Esophagus muscularis mucosa (tissue), 4 donors: ENCODE results near the gene DIRAS1. TPM values are rescaled to one million over a fixed set of nuclear protein-coding genes. Genes with fewer than 3 reads are reported as not detected.

Experiments used
- DNase-seq: peaks from one replicate; pipeline ENCODE4 v3.0.0-alpha.2; 2017; ENCODE audit errors: extremely low spot score
- H3K27ac ChIP-seq, 4 donors: fragments of 200-600 bp; sonication (generic); replicated peaks in 1 of 4; 1 replicate in 3 of 4; 2 replicates in 1 of 4; pipeline ENCODE4 v1.5.1; 2016 to 2019; ENCODE audit warnings: mild to moderate bottlenecking in 1 of 4
- H3K27me3 ChIP-seq, 4 donors: fragments of 200-600 bp; sonication (generic); one replicate each; pipeline versions ENCODE4 v1.5.1 to v1.6.0; 2016 to 2019
- H3K36me3 ChIP-seq, 4 donors: fragments of 200-600 bp; sonication (generic); one replicate each; pipeline ENCODE4 v1.5.1; 2016 to 2019
- H3K4me1 ChIP-seq, 4 donors: fragments of 200-600 bp; sonication (generic); one replicate each; pipeline ENCODE4 v1.5.1; 2016 to 2019
- H3K4me3 ChIP-seq, 4 donors: fragments of 200-600 bp; sonication (generic); 1 replicate in 2 of 4; 2 replicates in 2 of 4; pipeline ENCODE4 v1.5.1; 2016 to 2019; ENCODE audit warnings: mild to moderate bottlenecking in 4 of 4, moderate library complexity in 1 of 4
- H3K9me3 ChIP-seq, 4 donors: fragments of 200-600 bp; sonication (generic); 1 replicate in 3 of 4; 2 replicates in 1 of 4; pipeline ENCODE4 v1.5.1; 2016 to 2019
- CTCF ChIP-seq, 3 experiments: fragments of 200-600 bp in 2 of 3; fragments of 450-650 bp in 1 of 3; sonication (generic) in 2 of 3; IDR thresholded peaks; one replicate each; pipeline ENCODE4 v1.5.1; 2017 to 2019; ENCODE audit warnings: antibody characterized with exemption in 3 of 3, mild to moderate bottlenecking in 2 of 3, moderate library complexity in 1 of 3
- EP300 ChIP-seq: sonication (generic); formaldehyde crosslinking; IDR thresholded peaks from one replicate; pipeline ENCODE4 v1.6.1; 2017; ENCODE audit warnings: antibody characterized with exemption
- POLR2A ChIP-seq: fragments of 450-650 bp; IDR thresholded peaks from one replicate; pipeline ENCODE4 v1.6.1; 2017; ENCODE audit warnings: antibody characterized with exemption, moderate library complexity, mild to moderate bottlenecking, low read depth
- POLR2AphosphoS5 ChIP-seq, 2 donors: sonication (generic); formaldehyde crosslinking; IDR thresholded peaks; one replicate each; pipeline ENCODE4 v1.6.1; 2017; ENCODE audit warnings: antibody characterized with exemption in 2 of 2
- WGBS: methylation state at CpG from one replicate; pipeline ENCODE4 v1.1.5; 2018; 5-methylcytosine and 5-hydroxymethylcytosine counted together
- intact Hi-C: fragments of 100-400 bp; cut with DNase I; formaldehyde crosslinking; loops from one replicate; pipeline ENCODE4 v1.15.1; 2023
- total RNA-seq, 4 donors: library from RNA; depleted of rRNA; stranded (reverse); fragments of >200 nt; gene quantifications; one replicate each; pipeline versions ENCODE4 v1.1.0 to v1.2.1, GENCODE V29; 2016

DIRAS1 gene
- total RNA-seq, 4 donors from 2014 or later: 7.0 to 19.2 (median 14.3) TPM

DNA sequence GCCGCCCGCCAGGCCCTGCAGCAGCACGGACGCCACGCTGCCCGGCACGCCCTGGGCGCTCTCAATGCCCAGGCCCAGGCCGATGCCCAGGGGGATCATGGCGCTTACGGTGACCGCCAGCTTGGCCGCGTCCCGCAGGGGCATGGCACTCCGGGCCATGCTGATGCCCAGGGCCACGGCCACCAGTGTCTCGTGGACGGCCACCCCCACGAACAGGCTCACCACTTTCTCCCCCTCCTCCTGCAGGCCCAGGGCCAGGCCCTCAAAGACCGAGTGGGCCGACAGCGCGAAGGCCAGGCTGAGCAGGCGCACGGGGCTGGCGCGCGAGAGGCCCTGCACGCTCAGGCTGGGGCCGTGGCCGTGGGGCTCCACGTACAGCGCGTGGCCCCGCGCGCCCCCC is 11.7 kb upstream of the DIRAS1 start:
- TF ChIP-seq EP300: no peak
- TF ChIP-seq CTCF (IDR thresholded peaks at IDR 0.05): no peak
- no peak for TF ChIP-seq POLR2A
- Histone ChIP-seq H3K27me3 (peaks cover 0 to 11% (median 0%) of the 10 kb centered on the region in 4 donors), H3K36me3 (peaks cover 0 to 60% (median 50%) of the 10 kb centered on the region in 4 donors), H3K4me3 (no peak overlapping the region), H3K27ac (no peak overlapping the region), H3K9me3 (no peaks in the 10 kb centered on the region), H3K4me1 (peaks cover 0 to 6% (median 0%) of the 10 kb centered on the region in 4 donors)
- intact Hi-C loops: no loop called here
- no peak for DNase-seq
- 99% methylated on average over 13 of the region's 38 CpGs for WGBS

- 91% methylated on average over 32 of the region's 33 CpGs for WGBS
- Histone ChIP-seq H3K9me3 (no peaks in the 10 kb centered on the region), H3K4me1 (peaks cover 0 to 3% (median 0%) of the 10 kb centered on the region in 4 donors), H3K36me3 (peaks cover 0 to 60% (median 50%) of the 10 kb centered on the region in 4 donors), H3K4me3 (no peak overlapping the region), H3K27ac (no peak overlapping the region), H3K27me3 (peaks cover 0 to 18% (median under 1%) of the 10 kb centered on the region in 4 donors)
- intact Hi-C loops: no loop called here
- TF ChIP-seq EP300 (no peak), CTCF (IDR thresholded peaks at IDR 0.05) (no peak)
- no peak for DNase-seq
Observed at GRCh38 chr19:2732157-2732725, 11.1 kb upstream of the DIRAS1 start.

GRCh38 chr19:2731181-2731995 is 10.2 kb upstream of the DIRAS1 start:
- H3K27ac ChIP-seq: no peak overlapping the region
- no peaks in the 10 kb centered on the region for H3K4me1 ChIP-seq
- intact Hi-C loops: no loop called here
- no peaks in the 10 kb centered on the region for H3K9me3 ChIP-seq
- WGBS: 79% methylated on average over 13 of the region's 41 CpGs
- peaks cover 0 to 52% (median 43%) of the 10 kb centered on the region in 4 donors for H3K36me3 ChIP-seq
- no peak for DNase-seq
- H3K27me3 ChIP-seq: peaks cover 0 to 26% (median 4%) of the 10 kb centered on the region in 4 donors
- TF ChIP-seq CTCF (IDR thresholded peaks at IDR 0.05): no peak
- H3K4me3 ChIP-seq: no peak overlapping the region

- no peak overlapping the region for H3K4me3 ChIP-seq
- 92% methylated on average over 14 of the region's 26 CpGs for WGBS
- intact Hi-C loops: no loop called here
- no peak for DNase-seq
- H3K4me1 ChIP-seq: no peaks in the 10 kb centered on the region
- H3K27me3 ChIP-seq: peaks cover 0 to 38% (median 5%) of the 10 kb centered on the region in 4 donors
- peaks cover 0 to 40% (median 31%) of the 10 kb centered on the region in 4 donors for H3K36me3 ChIP-seq
- no peaks in the 10 kb centered on the region for H3K9me3 ChIP-seq
- TF ChIP-seq EP300 (no peak), POLR2AphosphoS5 (IDR thresholded peaks at IDR 0.05) (no peak), POLR2A (no peak), CTCF (IDR thresholded peaks at IDR 0.05) (no peak)
- no peak overlapping the region for H3K27ac ChIP-seq
Observed at GRCh38 chr19:2729943-2730818, 9.0 kb upstream of the DIRAS1 start.
